ENCODE measurements around the gene NOS1AP. TPM values are rescaled to one million over a fixed set of nuclear protein-coding genes. Genes with fewer than 3 reads are reported as not detected.
A peak's percentile ranks its signal among the peaks of the same experiment; 100 is the strongest.

Gene NOS1AP
- polyA plus RNA-seq, 1 donor: 2.7 TPM

- DNase-seq: no peak
- WGBS (ENCODE audit: insufficient coverage, low lambda C conversion rate): no CpG with 5 or more reads among the region's 8 CpGs
- H3K36me3 ChIP-seq (ENCODE audit: control insufficient read depth, insufficient read depth, low read length): no peaks in the 10 kb centered on the region
These were observed 230.8 kb downstream of the NOS1AP start for GRCh38 chr1:162300057-162300917.

GRCh38 chr1:162301696-162302095, 232.2 kb downstream of the NOS1AP start:
- no peaks in the 10 kb centered on the region for H3K27me3 ChIP-seq (ENCODE audit: control insufficient read depth, insufficient read depth, low read length)
- no peaks in the 10 kb centered on the region for H3K36me3 ChIP-seq (ENCODE audit: control insufficient read depth, insufficient read depth, low read length)
- H3K27ac ChIP-seq (ENCODE audit: low read length): no peak overlapping the region
- no peak overlapping the region for H3K4me3 ChIP-seq (ENCODE audit: low read length)
- no peak for DNase-seq
- no CpG with 5 or more reads among the region's 4 CpGs for WGBS (ENCODE audit: insufficient coverage, low lambda C conversion rate)
- H3K4me1 ChIP-seq (ENCODE audit: control insufficient read depth, insufficient read depth, low read length): peaks cover 10% of the 10 kb centered on the region
- no peaks in the 10 kb centered on the region for H3K9me3 ChIP-seq (ENCODE audit: control insufficient read depth, low read depth, low read length)

More at GRCh38 chr1:162300057-162300917, 230.8 kb downstream of the NOS1AP start:
- H3K4me1 ChIP-seq (ENCODE audit: control insufficient read depth, insufficient read depth, low read length): no peaks in the 10 kb centered on the region
- H3K9me3 ChIP-seq (ENCODE audit: control insufficient read depth, low read depth, low read length): no peaks in the 10 kb centered on the region
- no peak overlapping the region for H3K4me3 ChIP-seq (ENCODE audit: low read length)
- no peaks in the 10 kb centered on the region for H3K27me3 ChIP-seq (ENCODE audit: control insufficient read depth, insufficient read depth, low read length)
- H3K27ac ChIP-seq (ENCODE audit: low read length): no peak overlapping the region

- no peaks in the 10 kb centered on the region for H3K36me3 ChIP-seq (ENCODE audit: control insufficient read depth, insufficient read depth, low read length)
- H3K27ac ChIP-seq (ENCODE audit: low read length): no peak overlapping the region
- peaks cover under 1% of the 10 kb centered on the region for H3K9me3 ChIP-seq (ENCODE audit: control insufficient read depth, low read depth, low read length)
- H3K4me3 ChIP-seq (ENCODE audit: low read length): no peak overlapping the region
- no peak for DNase-seq
- no peaks in the 10 kb centered on the region for H3K27me3 ChIP-seq (ENCODE audit: control insufficient read depth, insufficient read depth, low read length)
- WGBS (ENCODE audit: insufficient coverage, low lambda C conversion rate): 100% methylated on average over 1 of the region's 3 CpGs
- H3K4me1 ChIP-seq (ENCODE audit: control insufficient read depth, insufficient read depth, low read length): peaks cover 11% of the 10 kb centered on the region
These were observed 233.0 kb downstream of the NOS1AP start for GRCh38 chr1:162302306-162303003.

GRCh38 chr1:162303004-162303344, 233.5 kb downstream of the NOS1AP start:
- Histone ChIP-seq H3K27ac (ENCODE audit: low read length) (no peak overlapping the region), H3K27me3 (ENCODE audit: control insufficient read depth, insufficient read depth, low read length) (no peaks in the 10 kb centered on the region), H3K36me3 (ENCODE audit: control insufficient read depth, insufficient read depth, low read length) (no peaks in the 10 kb centered on the region), H3K4me1 (ENCODE audit: control insufficient read depth, insufficient read depth, low read length) (peaks cover 11% of the 10 kb centered on the region), H3K4me3 (ENCODE audit: low read length) (no peak overlapping the region), H3K9me3 (ENCODE audit: control insufficient read depth, low read depth, low read length) (peaks cover 6% of the 10 kb centered on the region)
- no CpG with 5 or more reads among the region's 3 CpGs for WGBS (ENCODE audit: insufficient coverage, low lambda C conversion rate)
- DNase-seq: no peak

- Histone ChIP-seq H3K27ac (ENCODE audit: low read length) (no peak overlapping the region), H3K9me3 (ENCODE audit: control insufficient read depth, low read depth, low read length) (peaks cover 8% of the 10 kb centered on the region), H3K4me1 (ENCODE audit: control insufficient read depth, insufficient read depth, low read length) (peaks cover 11% of the 10 kb centered on the region), H3K36me3 (ENCODE audit: control insufficient read depth, insufficient read depth, low read length) (no peaks in the 10 kb centered on the region), H3K27me3 (ENCODE audit: control insufficient read depth, insufficient read depth, low read length) (no peaks in the 10 kb centered on the region), H3K4me3 (ENCODE audit: low read length) (no peak overlapping the region)
- WGBS (ENCODE audit: insufficient coverage, low lambda C conversion rate): 83% methylated on average over 2 of the region's 2 CpGs
- DNase-seq: no peak
These were observed 235.2 kb downstream of the NOS1AP start for GRCh38 chr1:162304736-162305135.

- Histone ChIP-seq H3K27ac (ENCODE audit: low read length) (peak overlapping the region; percentile 63), H3K27me3 (ENCODE audit: control insufficient read depth, insufficient read depth, low read length) (no peaks in the 10 kb centered on the region), H3K36me3 (ENCODE audit: control insufficient read depth, insufficient read depth, low read length) (no peaks in the 10 kb centered on the region), H3K9me3 (ENCODE audit: control insufficient read depth, low read depth, low read length) (peaks cover 8% of the 10 kb centered on the region), H3K4me1 (ENCODE audit: control insufficient read depth, insufficient read depth, low read length) (peaks cover 11% of the 10 kb centered on the region), H3K4me3 (ENCODE audit: low read length) (no peak overlapping the region)
- WGBS (ENCODE audit: insufficient coverage, low lambda C conversion rate): no CpG with 5 or more reads among the region's 1 CpG
- peak; percentile 40 to 79 for DNase-seq
These were observed 236.5 kb downstream of the NOS1AP start for GRCh38 chr1:162305969-162306368.

- Histone ChIP-seq H3K4me3 (ENCODE audit: low read length) (no peak overlapping the region), H3K27ac (ENCODE audit: low read length) (no peak overlapping the region), H3K27me3 (ENCODE audit: control insufficient read depth, insufficient read depth, low read length) (no peaks in the 10 kb centered on the region), H3K9me3 (ENCODE audit: control insufficient read depth, low read depth, low read length) (peaks cover 8% of the 10 kb centered on the region), H3K4me1 (ENCODE audit: control insufficient read depth, insufficient read depth, low read length) (peaks cover 16% of the 10 kb centered on the region), H3K36me3 (ENCODE audit: control insufficient read depth, insufficient read depth, low read length) (no peaks in the 10 kb centered on the region)
- DNase-seq: no peak
- 100% methylated on average over 1 of the region's 4 CpGs for WGBS (ENCODE audit: insufficient coverage, low lambda C conversion rate)
These were observed 240.8 kb downstream of the NOS1AP start for GRCh38 chr1:162310337-162310736.

GRCh38 chr1:162314206-162314605, 244.7 kb downstream of the NOS1AP start:
- H3K27ac ChIP-seq (ENCODE audit: low read length): no peak overlapping the region
- H3K4me1 ChIP-seq (ENCODE audit: control insufficient read depth, insufficient read depth, low read length): peaks cover 40% of the 10 kb centered on the region
- no peaks in the 10 kb centered on the region for H3K36me3 ChIP-seq (ENCODE audit: control insufficient read depth, insufficient read depth, low read length)
- no CpG with 5 or more reads among the region's 1 CpG for WGBS (ENCODE audit: insufficient coverage, low lambda C conversion rate)
- DNase-seq: no peak
- no peaks in the 10 kb centered on the region for H3K27me3 ChIP-seq (ENCODE audit: control insufficient read depth, insufficient read depth, low read length)
- no peaks in the 10 kb centered on the region for H3K9me3 ChIP-seq (ENCODE audit: control insufficient read depth, low read depth, low read length)
- H3K4me3 ChIP-seq (ENCODE audit: low read length): no peak overlapping the region

GRCh38 chr1:162315673-162316072, 246.2 kb downstream of the NOS1AP start:
- Histone ChIP-seq H3K4me1 (ENCODE audit: control insufficient read depth, insufficient read depth, low read length) (peaks cover 40% of the 10 kb centered on the region), H3K27ac (ENCODE audit: low read length) (no peak overlapping the region), H3K9me3 (ENCODE audit: control insufficient read depth, low read depth, low read length) (no peaks in the 10 kb centered on the region), H3K36me3 (ENCODE audit: control insufficient read depth, insufficient read depth, low read length) (no peaks in the 10 kb centered on the region), H3K27me3 (ENCODE audit: control insufficient read depth, insufficient read depth, low read length) (no peaks in the 10 kb centered on the region), H3K4me3 (ENCODE audit: low read length) (no peak overlapping the region)
- DNase-seq: peak in 1 of 2 donors; percentile 43
- no CpG with 5 or more reads among the region's 2 CpGs for WGBS (ENCODE audit: insufficient coverage, low lambda C conversion rate)

- peaks cover 40% of the 10 kb centered on the region for H3K4me1 ChIP-seq (ENCODE audit: control insufficient read depth, insufficient read depth, low read length)
- H3K27me3 ChIP-seq (ENCODE audit: control insufficient read depth, insufficient read depth, low read length): no peaks in the 10 kb centered on the region
- no peaks in the 10 kb centered on the region for H3K36me3 ChIP-seq (ENCODE audit: control insufficient read depth, insufficient read depth, low read length)
- 40% methylated on average over 1 of the region's 4 CpGs for WGBS (ENCODE audit: insufficient coverage, low lambda C conversion rate)
- H3K27ac ChIP-seq (ENCODE audit: low read length): no peak overlapping the region
- no peaks in the 10 kb centered on the region for H3K9me3 ChIP-seq (ENCODE audit: control insufficient read depth, low read depth, low read length)
- no peak overlapping the region for H3K4me3 ChIP-seq (ENCODE audit: low read length)
- no peak for DNase-seq
These were observed 246.7 kb downstream of the NOS1AP start for GRCh38 chr1:162316187-162316586.
